ENCODE results near the gene UNC13A.

DNA sequence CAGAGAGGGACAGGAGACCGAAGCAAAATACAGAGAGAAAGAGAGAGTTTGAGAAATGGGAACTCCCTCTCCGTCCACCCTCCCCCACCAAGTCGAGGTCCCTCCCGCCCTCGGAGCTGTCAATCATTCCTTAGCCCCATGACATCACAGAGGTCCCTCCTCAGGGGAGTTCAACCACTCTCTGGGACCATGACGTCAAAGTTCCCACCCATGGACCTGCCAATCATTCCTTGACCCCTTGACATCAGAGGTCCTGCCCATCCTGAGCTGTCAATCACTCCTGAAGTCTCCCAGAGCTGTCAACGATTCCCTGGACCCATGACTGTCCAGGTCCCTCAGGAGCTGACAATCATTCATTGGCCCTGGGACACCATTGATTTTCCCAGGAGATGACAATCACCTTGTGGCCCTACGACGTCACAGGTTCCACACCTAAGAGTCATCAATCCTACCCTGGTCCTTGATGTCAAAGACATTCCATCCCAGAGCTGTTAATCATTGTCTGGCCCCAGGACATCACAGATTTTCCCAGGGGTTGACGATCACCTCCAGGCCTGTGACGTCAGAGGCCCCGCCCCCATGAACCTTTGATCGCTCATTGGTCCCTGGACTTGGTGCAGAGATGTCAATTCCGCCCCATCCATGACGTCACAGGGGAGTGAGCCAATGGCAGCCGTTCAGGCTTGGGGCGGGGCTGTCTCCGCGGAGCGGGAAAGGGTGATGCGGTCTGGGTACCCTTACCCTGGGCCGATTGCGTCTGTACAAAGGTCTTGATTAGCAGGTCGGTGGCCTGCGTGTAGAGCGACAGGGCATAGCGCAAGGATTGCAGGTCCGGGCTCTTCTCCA is 71.0 kb downstream of the UNC13A start:
- TF ChIP-seq POLR2A (IDR thresholded peaks at IDR 0.05) (no peak), EP300 (IDR thresholded peaks at IDR 0.05) (no peak)
- TF ChIP-seq, protein P1, sequence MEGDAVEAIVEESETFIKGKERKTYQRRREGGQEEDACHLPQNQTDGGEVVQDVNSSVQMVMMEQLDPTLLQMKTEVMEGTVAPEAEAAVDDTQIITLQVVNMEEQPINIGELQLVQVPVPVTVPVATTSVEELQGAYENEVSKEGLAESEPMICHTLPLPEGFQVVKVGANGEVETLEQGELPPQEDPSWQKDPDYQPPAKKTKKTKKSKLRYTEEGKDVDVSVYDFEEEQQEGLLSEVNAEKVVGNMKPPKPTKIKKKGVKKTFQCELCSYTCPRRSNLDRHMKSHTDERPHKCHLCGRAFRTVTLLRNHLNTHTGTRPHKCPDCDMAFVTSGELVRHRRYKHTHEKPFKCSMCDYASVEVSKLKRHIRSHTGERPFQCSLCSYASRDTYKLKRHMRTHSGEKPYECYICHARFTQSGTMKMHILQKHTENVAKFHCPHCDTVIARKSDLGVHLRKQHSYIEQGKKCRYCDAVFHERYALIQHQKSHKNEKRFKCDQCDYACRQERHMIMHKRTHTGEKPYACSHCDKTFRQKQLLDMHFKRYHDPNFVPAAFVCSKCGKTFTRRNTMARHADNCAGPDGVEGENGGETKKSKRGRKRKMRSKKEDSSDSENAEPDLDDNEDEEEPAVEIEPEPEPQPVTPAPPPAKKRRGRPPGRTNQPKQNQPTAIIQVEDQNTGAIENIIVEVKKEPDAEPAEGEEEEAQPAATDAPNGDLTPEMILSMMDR (IDR thresholded peaks at IDR 0.05): no peak

Data from sigmoid colon (tissue), 4 donors.